NCI-H1048 (cell line): Measurements from ENCODE around the gene TEX261.

ENCODE experiments used
- DNase-seq: peaks from one replicate; lab custom pipeline; 2025; lab: John Stamatoyannopoulos, UW

The TEX261 gene

GRCh38 chr2:70981421-70981820 is 13.3 kb downstream of the TEX261 start:
- no peak for DNase-seq

DNA sequence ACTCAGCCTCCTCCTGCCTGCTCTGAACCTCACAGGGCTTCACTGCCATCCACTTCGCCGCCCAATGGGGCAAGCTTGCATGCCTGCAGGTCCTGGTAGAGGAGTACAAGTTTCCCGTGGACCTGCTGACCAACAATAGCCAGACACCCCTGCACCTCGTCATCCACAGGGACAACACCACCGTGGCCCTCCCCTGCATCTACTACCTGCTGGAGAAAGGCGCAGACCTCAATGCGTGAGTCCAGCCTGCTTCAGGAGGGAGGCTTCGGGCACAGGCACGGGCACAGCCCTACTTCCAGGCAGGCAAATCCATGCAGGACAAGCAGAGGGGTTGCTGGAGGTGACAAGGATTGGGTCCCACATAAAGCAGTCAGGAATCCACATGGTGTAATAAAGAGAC is 15.0 kb downstream of the TEX261 start:
- no peak for DNase-seq

DNA sequence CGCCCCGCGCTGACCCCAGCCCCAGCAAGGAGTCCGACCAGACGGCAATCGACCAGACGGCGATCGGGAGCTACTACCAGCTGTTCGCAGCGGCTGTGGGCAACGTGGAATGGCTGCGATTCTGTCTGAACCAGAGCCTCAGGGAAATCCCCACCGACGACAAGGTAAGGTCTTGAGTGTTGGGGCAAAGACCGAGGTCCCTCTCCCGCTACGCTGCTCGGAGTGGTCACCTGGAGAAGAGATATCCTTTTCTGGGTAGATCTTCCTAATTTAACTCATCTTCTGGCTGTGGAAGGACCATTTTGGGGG is 15.5 kb downstream of the TEX261 start:
- no peak for DNase-seq

DNA sequence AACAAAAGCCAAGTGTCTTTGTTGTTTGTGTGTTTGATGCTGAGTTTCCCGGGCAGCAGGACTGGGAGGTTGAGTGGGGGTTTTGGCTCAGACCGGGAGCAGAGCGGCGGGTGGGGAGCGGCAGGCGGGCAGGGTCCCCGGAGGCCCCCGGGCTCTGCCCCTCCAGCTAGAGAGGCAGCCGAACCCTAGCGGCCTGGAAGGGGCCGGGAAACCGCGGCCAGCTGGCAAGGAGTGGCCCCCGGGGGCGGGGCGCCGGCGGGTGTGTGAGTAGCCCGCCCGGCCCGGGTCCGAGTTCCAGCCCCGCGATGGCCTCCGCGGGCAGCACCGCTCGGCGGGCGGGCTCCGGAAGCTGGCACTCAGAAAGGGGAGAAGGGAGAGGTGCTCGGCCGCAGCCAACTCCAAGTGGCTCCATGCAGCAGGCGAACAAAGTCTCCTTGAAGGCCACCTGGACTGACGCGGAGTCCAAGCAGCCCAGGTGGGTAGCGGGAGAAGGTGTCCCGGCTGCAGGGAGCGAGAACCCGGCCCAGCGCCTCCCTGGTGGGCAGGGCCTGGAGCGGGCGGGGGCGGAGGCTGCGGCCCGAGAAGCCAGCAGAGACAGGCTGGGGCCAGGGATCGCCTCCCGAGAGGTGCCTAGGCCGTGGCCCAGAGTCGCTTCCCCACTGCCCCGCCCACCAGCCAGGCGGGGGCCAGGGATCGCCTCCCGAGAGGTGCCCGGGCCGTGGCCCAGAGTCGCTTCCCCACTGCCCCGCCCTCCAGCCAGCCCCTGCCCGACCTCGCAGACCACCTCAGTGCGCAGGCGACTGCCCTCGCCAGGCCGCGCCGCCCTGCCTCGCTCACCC is 16.1 kb downstream of the TEX261 start, which contains the start of gene ANKRD53:
ANKRD53 (plus strand) TSS at position 290 of the 839 bp plus-strand sequence; CDS start at position 306, 16 bp downstream.
- DNase-seq, result no peak

GRCh38 chr2:70977605-70978205 is 17.0 kb downstream of the TEX261 start:
- no peak for DNase-seq

DNA sequence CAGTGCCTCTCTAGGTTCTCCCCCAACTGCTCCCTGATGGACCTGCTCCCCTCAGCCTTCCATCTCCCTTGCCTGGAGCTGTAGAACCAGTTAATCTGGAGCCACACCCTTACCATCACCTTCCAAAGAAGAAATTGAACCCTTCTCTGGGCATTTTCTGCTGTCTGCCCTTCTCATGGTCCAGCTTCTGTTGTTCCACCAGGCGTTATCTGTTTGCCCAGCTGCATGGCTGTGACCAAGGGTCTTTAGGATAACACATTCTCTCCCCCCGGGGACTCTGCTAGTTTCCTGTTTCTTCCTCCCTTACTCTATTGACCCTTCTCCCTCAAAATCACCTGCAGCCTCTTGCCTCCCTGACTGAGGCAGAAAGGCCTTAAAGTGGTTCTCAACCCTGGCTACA is 19.4 kb downstream of the TEX261 start:
- DNase-seq, result no peak

- no peak for DNase-seq
These were observed 20.1 kb downstream of the TEX261 start for GRCh38 chr2:70974592-70974991.

GRCh38 chr2:70967189-70967588 is 27.5 kb downstream of the TEX261 start:
- DNase-seq, result no peak

DNA sequence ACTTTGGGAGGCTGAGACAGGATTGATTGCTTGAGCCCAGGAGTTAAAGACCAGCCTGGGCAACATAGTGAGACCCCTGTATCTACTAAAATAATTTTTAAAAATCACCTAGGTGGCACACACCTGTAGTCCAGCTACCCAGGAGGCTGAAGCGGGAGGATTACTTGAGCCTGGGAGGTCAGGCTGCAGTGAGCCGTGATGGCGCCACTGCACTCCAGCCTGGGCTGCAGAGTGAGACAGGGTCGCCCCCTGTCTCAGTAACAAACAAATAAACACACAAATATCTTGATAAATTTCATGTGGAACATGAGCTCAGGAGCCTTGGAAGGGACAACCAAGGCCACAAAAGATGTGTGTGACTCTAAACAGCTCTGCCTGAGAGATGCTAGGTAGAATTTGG is 28.0 kb downstream of the TEX261 start:
- DNase-seq, result no peak

- no peak for DNase-seq
These were observed 29.2 kb downstream of the TEX261 start for GRCh38 chr2:70965506-70965905.

- no peak for DNase-seq
These were observed 29.9 kb downstream of the TEX261 start for GRCh38 chr2:70964596-70965386.

GRCh38 chr2:70964133-70964532 is 30.5 kb downstream of the TEX261 start:
- no peak for DNase-seq

- DNase-seq, result no peak
These were observed 31.5 kb downstream of the TEX261 start for GRCh38 chr2:70962885-70963878.

GRCh38 chr2:70962211-70962884 is 32.3 kb downstream of the TEX261 start:
- no peak for DNase-seq

DNA sequence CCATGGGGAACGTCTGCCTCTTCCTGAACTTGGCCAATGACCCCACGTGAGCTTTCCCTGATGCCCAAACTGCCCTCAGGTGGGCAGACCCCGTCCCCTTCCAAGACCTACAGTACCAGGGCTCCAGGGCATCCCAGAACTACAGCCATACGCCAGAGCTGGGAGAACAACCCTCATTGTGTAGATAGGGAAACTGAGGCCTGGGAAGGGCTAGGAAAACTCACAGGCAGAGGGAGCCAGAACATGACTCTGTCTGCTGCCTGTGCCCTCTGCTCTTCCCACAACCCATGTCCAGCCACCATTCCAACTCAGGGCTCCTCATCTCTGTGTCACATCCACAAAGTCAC is 33.1 kb downstream of the TEX261 start:
- DNase-seq, result no peak

- no peak for DNase-seq
These were observed 33.6 kb downstream of the TEX261 start for GRCh38 chr2:70960833-70961647.

DNA sequence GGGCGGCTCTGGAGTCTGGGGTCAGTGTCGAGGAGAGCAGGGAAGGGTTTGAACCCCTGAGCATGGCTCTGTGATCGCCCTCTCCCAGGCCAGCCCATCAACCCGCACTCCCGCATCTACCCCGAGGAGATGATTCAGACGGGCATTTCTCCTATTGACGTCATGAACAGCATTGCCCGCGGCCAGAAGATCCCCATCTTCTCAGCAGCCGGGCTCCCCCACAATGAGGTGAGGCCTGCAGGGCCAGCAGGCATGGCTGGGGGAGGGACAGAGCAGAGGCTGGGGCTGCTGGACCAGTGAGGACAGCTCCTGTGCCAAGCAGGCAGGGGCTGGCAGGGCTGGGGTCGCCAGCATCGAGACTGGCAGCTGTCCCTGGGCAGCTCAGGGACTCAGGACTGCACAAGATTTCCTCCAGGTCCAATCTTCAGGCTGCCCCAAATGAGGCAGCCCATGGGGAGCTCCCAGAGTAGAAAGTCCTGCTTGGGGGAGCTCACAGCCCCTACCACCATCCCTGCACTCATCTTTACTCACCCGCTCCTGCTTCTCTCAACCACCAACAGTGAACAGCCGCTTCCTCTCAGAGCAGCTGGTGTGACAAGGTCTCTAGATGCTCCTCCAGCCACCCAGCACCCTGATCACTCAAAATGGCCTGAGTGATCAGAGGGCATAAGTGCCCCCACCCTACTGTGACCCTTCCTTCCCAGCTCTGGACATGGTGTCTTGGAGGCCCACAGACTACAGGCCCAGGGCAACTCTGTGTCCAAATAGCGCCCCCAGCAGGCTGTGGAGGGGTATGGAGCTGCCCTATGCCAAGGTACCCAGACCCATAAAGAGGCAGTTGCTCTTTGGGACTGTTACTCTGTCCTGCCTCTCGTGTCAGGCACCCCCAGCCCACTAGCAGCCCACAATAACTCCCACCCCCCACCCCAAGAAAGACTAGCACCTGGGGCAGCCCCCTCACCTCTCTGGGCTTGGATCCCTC is 34.5 kb downstream of the TEX261 start:
- no peak for DNase-seq

GRCh38 chr2:70959271-70959761 is 35.4 kb downstream of the TEX261 start:
- DNase-seq, result no peak

DNA sequence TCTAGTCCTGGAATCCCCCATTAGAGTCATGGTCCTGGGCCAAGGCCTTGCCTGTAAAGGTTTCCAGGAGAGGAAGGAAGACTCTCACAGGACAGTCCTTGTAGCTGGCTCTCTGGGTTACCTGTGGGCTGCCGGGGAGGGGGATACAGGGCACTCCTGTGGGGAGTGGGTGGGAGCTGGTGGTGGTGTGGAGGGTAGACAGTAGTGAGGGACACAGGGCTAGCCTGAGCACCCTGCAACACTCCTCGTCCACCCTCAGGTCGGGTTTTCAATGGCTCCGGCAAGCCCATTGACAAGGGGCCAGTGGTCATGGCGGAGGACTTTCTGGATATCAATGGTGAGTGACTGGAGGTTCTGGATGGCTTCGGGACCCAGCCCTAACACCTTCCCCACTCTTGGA is 35.9 kb downstream of the TEX261 start:
- DNase-seq, result no peak
